SKM-1 treated with dmso at 0.1 percent for 144 hours (cell line): ENCODE results near the gene KLK5.
"Not testable (repeated sequence)": the region's sequence is repeated elsewhere in the genome, so short reads cannot be mapped to it uniquely, and the experiment has no call there.

Experiments used
- DNase-seq: peaks from one replicate; lab custom pipeline; 2025; ENCODE audit not compliant: unreplicated experiment; lab: John Stamatoyannopoulos, UW

KLK5 gene

DNA sequence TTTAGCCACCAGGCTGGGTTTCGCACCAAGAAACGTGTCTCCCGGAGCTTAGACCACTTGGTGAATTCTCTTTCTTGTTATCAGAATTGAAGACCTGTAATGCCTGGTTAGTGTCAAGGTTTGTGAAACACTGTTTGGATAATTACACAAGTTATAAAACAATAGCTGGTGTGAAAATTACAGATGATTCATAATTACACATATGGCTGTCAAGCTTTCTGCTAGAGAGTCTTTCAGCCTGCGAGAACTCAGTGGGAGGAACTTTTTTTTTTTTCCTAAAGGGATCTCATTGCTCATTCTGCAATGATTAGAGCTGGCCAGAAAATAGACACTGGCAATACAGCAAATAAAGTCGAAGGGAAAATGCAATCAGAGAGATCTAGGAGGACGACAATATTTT, 28.3 kb downstream of the KLK5 start:
- DNase-seq, result no peak

DNA sequence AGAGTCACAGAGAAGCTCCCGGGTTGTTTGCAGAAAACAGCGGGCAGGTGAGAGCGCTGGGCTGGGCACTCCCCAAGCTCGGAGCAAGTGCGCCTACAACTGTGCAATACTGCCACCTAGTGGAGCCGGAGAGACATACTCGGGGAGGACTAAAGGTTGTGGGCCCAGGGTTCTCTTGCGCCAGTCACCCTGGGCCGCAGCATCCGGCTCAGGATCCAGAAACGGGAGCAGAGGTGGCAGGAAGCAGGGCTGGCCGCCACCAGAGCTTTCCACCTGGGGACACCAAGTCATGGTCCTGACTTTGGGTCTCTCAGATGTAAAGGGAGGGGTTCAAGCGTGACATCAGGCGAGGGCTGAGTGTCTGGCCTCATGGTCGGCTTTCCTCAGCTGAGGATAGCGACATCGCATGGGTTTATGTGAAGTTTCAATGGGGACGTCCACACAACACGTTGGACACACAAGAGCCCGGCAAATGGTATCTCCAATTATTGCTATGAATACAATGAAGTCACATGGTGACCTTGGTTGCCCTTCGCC, 30.5 kb downstream of the KLK5 start:
- DNase-seq, result peak; percentile 51

DNA sequence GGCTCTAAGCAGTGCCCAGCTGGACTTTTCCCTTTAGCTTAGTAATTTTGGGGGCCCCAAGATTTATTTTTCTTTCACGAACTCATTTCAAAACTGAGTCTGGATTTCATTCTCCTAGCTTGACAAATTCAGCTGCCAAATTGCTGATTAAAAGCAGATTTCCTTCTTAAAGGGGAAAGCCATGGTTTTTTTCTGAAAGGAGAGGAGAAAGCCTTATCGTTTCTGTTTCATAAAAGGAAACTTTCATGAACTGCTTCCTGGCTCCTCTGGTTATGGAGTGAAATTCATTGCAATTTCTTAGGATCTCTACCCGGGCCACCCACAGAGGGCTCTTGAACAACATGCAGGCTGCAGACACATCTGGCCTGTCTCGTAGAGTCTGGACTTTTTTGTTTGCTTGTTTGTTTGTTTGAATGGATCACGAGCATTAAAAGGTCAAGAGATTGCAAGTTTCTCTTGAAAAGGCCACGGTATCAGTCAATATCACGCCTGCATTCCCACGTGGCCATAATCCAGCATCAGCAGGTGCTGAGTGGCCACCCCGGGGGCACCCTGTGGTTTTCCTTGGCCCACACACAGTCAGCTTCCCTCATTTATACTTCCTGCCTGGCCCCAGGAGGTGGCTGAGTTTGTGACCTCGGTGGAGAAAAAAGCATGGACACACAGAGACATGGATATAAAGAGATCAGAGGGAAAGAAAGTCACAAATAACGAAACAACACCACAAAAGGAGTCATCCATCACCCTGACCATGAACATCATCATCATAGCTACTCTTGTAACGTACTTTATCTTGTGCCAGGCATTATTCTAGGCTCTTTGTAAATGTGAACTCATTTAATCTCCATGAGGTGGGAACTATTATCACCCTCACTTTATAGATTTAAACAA, 31.2 kb downstream of the KLK5 start:
- DNase-seq, result no peak

DNA sequence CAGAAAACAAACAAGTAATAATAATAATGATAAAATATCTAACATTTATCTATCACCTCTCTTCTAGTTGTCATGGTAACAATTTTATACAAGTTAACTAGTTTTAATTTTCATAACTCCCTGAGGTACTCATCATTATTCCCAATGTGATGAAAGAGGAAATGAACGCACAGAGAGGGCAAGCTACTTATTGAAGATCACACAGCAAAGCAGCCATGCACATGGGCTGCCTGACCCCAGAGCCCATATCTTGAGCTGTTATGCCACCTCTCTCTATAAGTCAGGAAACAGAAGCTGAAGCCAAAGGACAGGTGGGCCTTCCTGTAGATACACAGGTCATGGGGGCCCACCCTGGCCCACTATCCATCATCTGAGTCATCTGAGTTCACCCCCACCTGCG, 36.8 kb downstream of the KLK5 start:
- no peak for DNase-seq

DNA sequence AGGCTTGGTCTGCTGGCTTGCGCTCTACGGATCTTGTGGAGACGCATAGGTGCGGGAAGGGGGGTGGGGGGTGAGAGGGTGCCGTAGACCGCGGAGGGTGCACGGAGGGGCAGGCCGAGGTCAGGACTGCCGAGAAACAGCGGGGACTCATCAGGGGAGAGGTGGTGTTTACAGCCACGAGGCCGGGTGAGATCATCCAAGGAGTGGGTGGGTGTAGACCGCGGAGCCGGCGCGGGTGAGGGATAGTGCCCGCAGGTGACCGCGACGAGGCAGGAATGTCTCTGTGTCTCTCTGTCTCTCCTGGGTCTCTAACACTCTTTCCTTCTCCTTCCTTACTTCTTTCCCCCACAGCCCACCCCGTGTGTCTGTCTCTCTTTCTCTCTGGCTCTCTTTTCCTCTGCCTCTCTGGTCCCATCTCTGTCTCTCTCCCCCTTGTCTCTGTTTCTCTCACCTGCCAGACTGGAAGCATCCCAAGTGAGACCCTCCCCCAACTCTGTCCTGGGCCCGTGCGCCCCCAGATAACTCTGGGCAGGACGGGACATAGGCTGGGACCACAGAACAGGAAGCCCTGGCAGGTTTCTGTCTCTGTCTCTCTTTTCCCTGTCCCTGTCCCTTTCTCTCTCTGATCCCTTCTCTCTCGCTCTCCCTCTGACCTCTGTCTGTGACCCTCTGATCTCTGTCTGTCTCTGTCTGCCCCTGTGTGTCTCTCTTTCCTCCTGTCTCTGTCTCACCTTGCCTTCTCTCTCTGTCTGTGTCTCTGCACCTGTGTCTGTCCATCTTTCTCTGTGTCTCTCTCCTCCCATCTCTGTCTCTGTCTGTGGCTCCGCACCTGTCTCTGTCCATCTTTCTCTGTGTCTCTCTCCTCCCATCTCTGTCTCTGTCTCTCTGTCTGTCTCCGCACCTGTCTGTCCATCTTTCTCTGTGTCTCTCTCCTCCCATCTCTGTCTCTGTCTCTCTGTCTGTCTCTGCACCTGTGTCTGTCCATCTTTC, 39.8 kb downstream of the KLK5 start:
- DNase-seq, result no peak

DNA sequence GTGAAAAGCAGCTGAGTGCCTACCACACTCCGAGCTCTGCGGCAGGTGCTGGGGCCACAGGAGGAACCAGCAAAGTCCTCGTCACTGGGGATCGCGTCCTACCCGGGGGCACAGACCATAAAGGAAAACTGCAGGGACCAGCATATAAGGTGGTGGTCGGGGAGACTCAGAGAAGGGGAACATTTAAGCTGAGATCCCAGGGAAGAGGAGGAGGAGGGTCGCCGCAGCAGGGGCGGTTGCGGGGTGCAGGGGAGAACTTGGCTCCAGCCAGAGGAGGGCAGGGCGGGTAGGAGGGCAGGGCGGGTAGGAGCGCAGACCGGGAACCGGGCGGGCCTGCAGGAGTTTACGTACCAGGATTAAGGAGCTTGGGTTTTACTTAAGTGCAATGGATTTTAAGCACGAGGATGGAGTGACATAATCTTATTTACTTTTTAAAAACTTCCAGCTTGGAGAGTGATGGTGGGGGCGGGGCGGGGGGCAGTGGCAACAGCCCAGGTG, 40.7 kb downstream of the KLK5 start:
- DNase-seq, result no peak

DNA sequence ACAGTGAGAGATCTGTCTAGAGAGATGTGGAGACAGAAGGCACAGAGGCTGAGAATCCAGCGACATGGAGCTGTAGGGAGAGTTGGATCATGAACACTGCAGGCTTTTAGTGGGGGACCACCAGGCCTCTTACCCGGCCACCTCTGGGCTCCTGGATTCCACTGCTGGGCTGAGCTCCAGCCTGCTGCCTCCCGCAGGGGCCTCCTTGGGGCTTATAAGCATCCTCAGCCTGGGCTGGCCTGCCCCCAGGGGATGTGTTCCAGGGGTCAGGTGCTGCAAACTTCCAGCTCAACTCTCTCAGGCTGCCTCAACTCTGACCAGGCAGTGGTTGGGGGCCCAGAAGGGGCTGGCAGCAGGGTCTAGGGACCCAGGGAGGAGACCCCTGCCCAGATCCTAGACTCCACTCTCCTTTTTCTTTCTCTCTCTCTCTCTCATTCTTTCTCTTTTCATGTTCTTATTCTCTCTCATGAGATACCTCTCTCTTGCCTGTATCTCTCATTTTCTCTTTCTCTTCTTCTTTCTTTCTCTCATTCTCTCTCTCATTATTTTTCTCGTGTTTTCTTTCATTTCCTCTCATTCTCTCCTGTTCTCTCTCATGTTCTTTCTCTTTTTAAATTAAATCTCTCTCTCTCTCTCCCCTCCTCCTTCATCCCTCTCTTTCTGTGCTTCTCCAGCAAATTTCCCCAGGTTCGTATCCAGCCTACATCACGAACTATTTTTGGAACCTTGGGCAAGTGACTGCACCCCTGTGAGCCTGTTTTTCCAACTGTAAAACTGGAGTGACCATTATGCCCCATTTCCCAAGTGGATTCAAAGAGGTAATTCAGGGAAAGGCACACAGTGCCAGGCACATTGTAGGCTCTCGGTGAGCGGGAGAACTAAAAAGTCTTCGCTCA, 41.4 kb downstream of the KLK5 start, which contains the start of gene KLK4:
Gene KLK4 (minus strand): TSS at position 190 of the 896 bp plus-strand sequence. CDS start 657 bp downstream, outside the sequence.
- DNase-seq, result no peak

DNA sequence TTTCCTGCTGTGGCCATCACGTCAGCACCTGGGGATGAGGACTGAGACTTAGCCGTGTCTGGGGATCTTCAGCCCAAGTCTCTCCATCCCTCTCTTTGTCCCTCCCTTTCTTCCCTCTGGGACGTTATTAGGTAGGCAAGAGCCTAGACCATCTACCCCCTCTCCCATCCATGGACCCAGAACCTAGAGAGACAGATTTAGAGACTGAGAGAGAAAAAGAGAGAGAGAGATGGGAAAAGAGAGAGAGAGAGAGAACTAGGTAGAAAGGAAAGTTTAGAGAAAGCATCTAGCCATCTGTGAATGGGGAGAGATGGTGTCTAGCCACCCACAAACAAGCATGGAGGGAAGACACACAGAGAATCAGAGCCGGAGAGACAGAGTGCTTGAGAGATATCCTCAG, 42.1 kb downstream of the KLK5 start:
- no peak for DNase-seq

DNA sequence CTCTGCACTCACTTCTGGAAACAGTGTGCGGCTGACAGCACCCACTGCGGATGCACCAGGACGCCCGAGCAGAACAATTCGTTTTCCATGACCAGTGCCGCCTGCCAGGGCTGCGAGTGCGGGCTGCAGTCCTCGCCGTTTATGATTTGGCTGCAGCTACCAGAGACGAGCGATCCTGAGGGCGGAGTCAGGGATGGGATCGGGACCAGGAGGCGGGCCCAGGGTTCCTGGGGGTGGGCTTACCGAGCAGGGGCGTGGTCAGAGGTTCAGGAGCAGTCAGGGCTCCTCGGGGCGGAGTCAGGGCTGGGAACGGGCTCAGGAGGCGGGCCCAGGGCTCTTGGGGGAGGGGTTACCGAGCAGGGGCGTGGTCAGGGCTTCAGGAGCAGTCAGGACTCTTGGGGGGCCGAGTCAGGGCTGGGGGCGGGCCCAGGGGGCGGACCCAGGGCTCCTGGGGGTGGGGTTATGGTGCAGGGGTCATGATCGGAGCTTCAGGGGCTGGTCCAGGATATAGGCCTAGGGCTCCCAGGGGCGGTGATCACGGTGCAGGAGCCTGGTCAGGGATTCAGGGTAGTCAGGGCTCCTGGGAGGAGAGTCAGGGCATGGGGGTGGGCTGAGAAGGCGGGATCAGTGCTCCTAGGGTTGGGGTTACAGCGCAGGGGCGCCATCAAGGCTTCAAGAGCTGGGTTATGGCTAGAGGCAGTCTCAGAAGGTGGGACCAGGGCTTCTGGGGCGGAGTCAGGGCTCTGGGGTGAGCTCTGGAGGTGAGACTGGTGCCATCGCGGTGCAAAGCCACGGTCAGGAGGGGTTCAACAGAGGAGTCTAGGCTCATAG, 43.4 kb downstream of the KLK5 start:
- no peak for DNase-seq

DNA sequence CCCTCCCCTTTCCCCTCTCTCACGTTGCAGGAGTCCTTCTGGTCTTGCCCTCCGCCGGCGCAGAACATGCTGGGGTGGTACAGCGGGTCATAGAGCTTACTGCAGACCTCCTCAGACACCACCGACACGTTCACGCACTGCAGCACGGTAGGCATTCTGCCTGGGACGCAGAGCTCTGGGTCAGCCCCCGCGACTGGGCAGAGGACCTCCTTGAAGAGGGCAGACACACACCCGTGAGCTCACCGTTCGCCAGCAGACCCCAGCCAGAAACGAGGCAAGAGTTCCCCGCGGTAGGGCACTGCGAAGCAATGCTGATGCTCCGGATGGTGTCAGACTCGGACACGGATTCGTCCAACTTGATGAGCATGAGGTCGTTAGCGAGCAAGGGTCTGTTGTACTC, 44.5 kb downstream of the KLK5 start:
- DNase-seq, result no peak

DNA sequence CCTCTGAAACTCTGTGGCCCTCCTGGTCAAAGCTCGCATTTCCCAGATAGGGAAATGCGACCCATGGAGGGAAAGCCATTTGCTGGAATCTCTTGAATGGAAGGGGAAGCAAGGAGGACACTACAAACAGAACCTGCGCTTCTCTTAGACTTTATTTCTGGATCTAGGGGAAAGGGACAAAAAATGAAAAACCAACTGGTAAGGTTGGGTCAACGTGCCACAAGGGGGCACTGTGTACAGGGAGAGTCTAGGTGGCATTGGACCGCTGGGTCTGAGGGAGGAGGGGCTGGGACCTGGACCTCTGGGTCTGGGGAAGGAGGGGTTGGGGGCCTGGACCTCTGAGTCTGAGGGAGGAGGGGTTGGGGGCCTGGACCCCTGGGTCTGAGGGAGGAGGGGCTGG, 46.6 kb downstream of the KLK5 start:
- no peak for DNase-seq

DNA sequence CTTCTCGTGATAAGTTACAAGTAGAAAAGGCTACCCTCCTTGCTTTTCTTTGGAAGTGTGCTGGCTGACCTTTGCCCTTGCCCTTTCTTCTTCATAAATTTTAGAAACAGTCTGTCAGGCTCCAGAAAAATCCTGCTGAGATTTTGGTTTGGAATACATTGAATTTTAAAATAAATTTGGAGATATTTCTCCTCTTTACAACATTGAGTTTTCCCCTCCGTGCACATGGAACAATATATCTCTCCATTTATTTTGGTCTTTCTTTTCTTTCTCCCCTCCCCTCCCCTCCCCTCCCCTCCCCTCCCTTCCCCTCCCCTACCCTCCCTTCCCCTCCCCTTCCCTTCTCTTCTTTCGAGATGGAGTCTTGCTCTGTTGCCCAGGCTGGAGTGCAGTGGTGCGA, 50.2 kb downstream of the KLK5 start:
- DNase-seq, result no peak

DNA sequence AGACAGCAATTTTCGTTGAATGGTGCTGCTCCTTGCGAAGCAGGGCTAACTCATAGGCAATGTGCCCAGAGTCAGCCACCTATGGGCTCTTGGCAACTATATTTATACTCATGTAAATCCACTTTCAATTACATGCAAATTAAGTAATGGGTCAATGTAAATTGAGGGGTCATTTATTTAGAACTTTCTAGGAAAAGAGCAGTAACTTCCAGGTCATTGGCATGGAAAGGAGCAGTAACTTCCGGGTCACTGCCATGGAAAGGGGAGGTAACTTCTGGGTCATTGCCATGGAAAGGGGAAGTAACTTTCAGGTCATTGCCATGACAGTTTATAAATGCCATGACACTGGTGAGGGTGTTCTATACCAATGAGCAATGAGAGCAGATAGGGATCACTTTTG, 53.3 kb downstream of the KLK5 start:
- DNase-seq, result no peak

DNA sequence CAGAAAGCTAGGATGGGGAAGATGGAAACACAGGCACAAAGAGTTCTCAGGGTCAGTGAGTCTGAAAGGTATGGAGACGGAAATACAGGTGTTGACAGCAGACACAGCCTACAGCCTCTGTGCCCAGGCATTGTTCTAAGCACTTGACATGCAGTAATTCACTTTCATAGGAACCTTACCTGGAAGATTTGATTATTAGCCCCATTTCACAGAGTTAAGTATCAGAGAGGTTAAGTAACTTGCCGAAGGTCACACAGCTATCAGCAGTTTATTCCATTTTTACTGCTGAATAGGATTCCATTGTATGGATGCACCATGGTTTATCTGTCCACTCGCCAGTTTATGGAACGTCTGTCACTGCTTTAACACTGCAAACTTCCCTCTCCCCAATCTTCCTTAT, 54.8 kb downstream of the KLK5 start:
- DNase-seq, result no peak

DNA sequence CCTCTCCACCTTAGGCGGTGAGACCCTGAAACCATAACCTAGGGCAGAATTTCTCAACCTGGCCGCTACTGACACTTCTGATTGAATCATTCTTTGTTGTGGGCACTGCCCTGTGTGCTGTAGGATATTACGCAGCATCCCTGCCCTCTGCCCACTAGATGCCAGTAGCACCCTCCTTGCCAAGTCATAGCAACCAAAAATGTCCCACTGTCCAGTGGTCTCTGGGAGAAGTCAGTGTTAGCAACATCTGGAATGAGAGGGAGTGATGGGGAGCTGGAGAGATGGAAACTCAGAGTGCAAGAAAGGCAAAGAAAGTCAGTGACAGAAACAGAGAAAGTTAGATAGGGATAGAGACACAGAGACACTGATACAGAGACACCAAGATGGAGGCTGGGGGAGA, 55.2 kb downstream of the KLK5 start:
- no peak for DNase-seq

DNA sequence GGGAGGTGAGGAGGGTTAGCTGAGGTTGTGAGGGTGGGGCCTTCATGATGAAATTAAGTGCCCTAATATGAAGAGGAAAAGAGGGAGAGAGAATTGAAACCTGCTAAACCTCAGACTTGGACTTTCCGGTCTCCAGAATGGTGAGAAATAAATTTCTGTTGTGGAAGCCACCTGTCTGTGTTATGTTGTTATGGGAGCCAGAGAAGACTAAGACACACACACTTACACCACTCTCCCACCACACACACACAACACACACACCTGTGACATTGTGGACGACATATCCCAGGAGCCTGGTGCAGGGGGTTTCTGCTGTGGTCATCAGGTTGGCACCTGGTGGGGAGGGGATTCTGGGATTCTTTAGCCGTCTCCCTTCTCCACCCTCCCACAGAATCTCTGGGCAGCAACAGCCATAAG, 55.6 kb downstream of the KLK5 start:
- no peak for DNase-seq

DNA sequence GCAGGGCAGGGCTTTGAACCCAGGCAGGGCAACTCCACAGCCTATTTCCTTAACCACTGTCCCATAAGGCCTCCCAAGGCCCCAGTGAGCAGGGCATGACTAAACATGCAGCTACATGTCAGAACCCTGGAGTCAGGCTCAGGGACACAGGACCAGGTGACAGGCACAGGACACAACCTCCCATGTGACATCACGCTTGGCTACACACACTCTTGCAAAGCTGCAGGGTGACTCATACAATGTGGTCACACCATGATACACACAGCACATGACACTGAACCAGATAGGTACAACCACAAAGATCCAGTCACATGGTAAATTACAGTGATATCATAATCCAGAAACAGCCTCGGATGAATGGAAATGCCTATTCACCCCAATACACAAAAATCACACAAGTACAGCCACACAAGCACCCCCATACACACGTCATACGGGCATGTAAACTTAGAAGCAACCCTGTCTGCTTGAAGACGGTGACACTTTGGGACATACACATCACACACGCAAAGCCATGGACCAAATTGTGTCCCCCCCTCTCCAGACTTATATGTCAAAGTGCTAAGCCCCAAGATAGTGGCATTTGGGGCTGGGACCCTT, 56.1 kb downstream of the KLK5 start:
- DNase-seq, result no peak

DNA sequence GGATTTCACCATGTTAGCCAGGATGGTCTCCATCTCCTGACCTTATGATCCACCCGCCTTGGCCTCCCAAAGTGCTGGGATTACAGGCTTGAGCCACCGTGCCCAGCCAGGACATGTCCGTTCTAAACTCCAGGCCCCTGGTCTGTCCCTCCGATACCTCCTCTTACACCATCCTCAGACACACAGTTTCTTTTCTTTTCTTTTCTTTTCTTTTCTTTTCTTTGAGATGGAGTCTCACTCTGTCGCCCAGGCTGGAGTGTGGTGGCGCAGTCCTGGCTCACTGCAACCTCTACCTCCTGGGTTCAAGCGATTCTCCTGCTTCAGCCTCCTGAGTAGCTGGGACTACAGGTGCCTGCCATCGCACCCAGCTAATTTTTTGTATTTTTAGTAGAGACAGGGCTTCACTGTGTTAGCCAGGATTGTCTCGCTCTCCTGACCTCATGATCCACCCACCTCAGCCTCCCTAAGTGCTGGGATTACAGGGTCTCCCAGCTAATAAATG, 56.7 kb downstream of the KLK5 start:
- DNase-seq, result not testable (repeated sequence)
